Coronary artery (tissue), 2 donors: Measurements from ENCODE around the gene SORBS2.

Experiments
- DNase-seq: peaks from one replicate; pipeline ENCODE4 v3.0.0-alpha.2; 2017; ENCODE audit warnings: low spot score
- H3K27ac ChIP-seq, 2 donors: fragments of 200-600 bp; sonication (generic); one replicate each; pipeline ENCODE4 v1.5.1; 2016 to 2019
- H3K4me3 ChIP-seq: fragments of 200-600 bp; sonication (generic); 2 replicates; pipeline ENCODE4 v1.5.1; 2016; ENCODE audit warnings: mild to moderate bottlenecking, moderate library complexity
- TF ChIP-seq, protein P1 (sequence below): fragments of 200-600 bp; sonication (generic); IDR thresholded peaks from one replicate; pipeline ENCODE4 v1.5.1; 2019; ENCODE audit warnings: antibody characterized with exemption

The SORBS2 gene

DNA sequence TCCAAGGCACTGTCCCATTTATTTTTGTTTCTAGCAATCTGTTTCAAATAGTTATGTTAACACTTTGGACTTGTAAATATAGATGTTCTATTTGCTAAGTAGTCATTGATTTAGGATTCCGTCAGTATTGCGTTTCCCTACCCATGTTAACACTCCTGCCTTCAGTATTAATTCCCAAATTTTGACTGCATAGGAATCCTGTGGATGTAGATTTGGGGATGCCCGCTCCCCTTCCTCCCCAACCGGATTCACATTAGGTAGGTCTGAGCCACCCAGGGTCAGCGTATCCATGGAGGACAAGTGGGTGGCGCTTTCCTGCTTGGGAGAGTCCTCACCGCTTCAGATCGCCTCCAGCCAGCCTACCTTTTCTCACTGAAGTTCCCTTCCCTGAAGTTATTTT is 1.1 kb upstream of the SORBS2 start:
- TF ChIP-seq, protein P1, sequence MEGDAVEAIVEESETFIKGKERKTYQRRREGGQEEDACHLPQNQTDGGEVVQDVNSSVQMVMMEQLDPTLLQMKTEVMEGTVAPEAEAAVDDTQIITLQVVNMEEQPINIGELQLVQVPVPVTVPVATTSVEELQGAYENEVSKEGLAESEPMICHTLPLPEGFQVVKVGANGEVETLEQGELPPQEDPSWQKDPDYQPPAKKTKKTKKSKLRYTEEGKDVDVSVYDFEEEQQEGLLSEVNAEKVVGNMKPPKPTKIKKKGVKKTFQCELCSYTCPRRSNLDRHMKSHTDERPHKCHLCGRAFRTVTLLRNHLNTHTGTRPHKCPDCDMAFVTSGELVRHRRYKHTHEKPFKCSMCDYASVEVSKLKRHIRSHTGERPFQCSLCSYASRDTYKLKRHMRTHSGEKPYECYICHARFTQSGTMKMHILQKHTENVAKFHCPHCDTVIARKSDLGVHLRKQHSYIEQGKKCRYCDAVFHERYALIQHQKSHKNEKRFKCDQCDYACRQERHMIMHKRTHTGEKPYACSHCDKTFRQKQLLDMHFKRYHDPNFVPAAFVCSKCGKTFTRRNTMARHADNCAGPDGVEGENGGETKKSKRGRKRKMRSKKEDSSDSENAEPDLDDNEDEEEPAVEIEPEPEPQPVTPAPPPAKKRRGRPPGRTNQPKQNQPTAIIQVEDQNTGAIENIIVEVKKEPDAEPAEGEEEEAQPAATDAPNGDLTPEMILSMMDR: no peak
- no peak for DNase-seq
- no peak overlapping the region for H3K27ac ChIP-seq

GRCh38 chr4:185810746-185811508 is 1.1 kb downstream of the SORBS2 start:
- TF ChIP-seq, protein P1: no peak
- H3K27ac ChIP-seq: peak overlapping the region; percentile 32 to 74
- H3K4me3 ChIP-seq: peak overlapping the region; percentile 71
- DNase-seq: no peak

More for the DNA sequence above, 1.1 kb upstream of the SORBS2 start:
- H3K4me3 ChIP-seq: no peak overlapping the region

DNA sequence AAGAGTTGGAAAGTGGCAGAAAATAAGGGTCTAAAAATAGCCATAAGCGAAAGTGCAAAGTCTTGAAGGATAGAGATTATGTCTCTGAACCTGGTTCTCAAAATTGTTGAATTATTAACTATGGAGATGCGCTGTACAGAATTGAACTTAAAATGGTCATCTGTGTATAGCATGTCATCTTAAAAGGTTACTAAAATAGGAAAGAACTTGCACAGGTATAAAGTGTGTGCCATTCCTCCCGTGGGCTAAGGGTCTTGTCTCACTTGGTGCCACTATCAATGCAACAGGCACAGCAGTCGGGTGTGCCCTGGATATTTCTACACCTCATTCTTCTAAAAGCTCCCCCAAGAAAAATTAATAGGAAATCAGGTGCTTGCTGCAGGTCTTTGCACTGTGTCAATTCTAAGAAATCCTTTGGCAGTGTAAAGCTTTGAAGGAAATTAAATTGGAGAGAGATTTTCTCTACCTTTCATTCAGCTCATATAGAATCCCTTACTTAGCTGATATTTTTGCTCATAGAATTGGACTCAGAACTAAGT is 2.4 kb downstream of the SORBS2 start:
- peak overlapping the region in 1 of 2 donors; percentile 32 for H3K27ac ChIP-seq

DNA sequence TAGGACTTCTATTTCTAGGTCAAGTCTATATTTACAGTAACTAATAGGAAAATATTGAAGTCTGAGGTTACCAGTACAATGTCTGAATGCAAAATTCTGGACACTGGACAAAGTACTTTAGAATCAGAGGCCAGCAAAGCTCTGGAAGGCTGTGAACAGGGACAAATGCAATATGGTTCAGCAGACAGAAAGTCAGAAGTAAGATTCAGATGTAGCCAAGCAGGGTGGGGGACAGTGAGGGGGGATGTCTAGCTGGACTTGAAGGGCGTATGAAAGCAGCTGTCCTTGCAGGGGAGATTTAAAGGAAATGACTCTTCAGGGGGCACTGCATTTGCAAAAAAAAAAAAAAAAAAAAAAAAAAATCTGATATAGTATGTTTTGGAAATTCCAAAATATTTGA is 2.9 kb downstream of the SORBS2 start:
- Histone ChIP-seq H3K27ac (no peak overlapping the region), H3K4me3 (peak overlapping the region; percentile 71)
- DNase-seq: no peak
- TF ChIP-seq, protein P1: no peak

More for the DNA sequence above, 2.4 kb downstream of the SORBS2 start:
- TF ChIP-seq, protein P1: no peak
- peak overlapping the region; percentile 71 for H3K4me3 ChIP-seq
- DNase-seq: no peak

- H3K4me3 ChIP-seq: no peak overlapping the region
- H3K27ac ChIP-seq: no peak overlapping the region
- DNase-seq: no peak
- TF ChIP-seq, protein P1: no peak
Observed at GRCh38 chr4:185805979-185806378, 6.0 kb downstream of the SORBS2 start.

GRCh38 chr4:185805262-185805802 is 6.7 kb downstream of the SORBS2 start:
- Histone ChIP-seq H3K4me3 (no peak overlapping the region), H3K27ac (no peak overlapping the region)
- DNase-seq: no peak
- TF ChIP-seq, protein P1: no peak

DNA sequence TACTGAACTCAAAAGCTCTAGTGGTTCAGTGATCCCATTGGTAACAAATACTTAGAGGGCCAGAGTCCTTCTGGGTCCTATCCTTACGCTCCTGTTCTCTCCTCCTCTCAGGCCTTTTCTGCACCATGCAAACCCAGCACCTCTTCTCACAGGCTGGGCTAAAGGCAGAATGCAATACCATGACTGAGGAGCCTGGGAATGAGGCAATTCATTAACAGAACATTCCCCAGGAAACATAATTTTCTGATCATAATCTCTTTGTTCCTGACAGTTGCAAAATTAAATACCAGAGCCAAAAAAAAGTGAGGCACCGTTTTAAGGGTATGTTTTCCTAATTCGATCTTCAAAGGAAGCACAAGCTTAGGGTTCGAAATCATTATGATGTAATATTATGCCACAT is 9.0 kb downstream of the SORBS2 start:
- H3K27ac ChIP-seq: no peak overlapping the region
- no peak for DNase-seq
- TF ChIP-seq, protein P1: no peak
- H3K4me3 ChIP-seq: no peak overlapping the region
